Right atrium auricular region (tissue), 2 donors: Measurements from ENCODE around the gene MANF. TPM values are rescaled to one million over a fixed set of nuclear protein-coding genes. Genes with fewer than 3 reads are reported as not detected.

Source experiments
- DNase-seq: peaks from one replicate; pipeline ENCODE4 v3.0.0-alpha.2; 2019; ENCODE audit warnings: low spot score
- H3K27ac ChIP-seq, 2 donors: fragments of 200-600 bp; sonication (generic); 1 replicate in 1 of 2; 2 replicates in 1 of 2; pipeline ENCODE4 v1.5.1; 2016 to 2019
- H3K27me3 ChIP-seq, 2 donors: fragments of 200-600 bp; sonication (generic); one replicate each; pipeline versions ENCODE4 v1.5.1 to v1.6.0; 2017 to 2019
- H3K36me3 ChIP-seq: fragments of 200-600 bp; sonication (generic); one replicate; pipeline ENCODE4 v1.5.1; 2016
- H3K4me1 ChIP-seq, 2 donors: fragments of 200-600 bp; sonication (generic); one replicate each; pipeline versions ENCODE4 v1.5.1 to v1.6.0; 2017 to 2019
- H3K4me3 ChIP-seq, 2 donors: fragments of 200-600 bp; sonication (generic); 1 replicate in 1 of 2; 2 replicates in 1 of 2; pipeline ENCODE4 v1.5.1; 2017 to 2019; ENCODE audit warnings: mild to moderate bottlenecking in 1 of 2, moderate library complexity in 1 of 2
- H3K9me3 ChIP-seq, 2 donors: fragments of 200-600 bp; sonication (generic); one replicate each; pipeline ENCODE4 v1.5.1; 2019
- CTCF ChIP-seq, 2 donors: fragments of 200-600 bp; sonication (generic); IDR thresholded peaks; one replicate each; pipeline ENCODE4 v1.5.1; 2019; ENCODE audit warnings: antibody characterized with exemption in 2 of 2
- total RNA-seq, 2 donors: library from RNA; depleted of rRNA; stranded (reverse); fragments of >200 nt; gene quantifications; one replicate each; pipeline ENCODE4 v1.1.0, GENCODE V29; 2016

The MANF gene
- total RNA-seq, 2 donors from 2014 or later: 41.7 to 46.9 TPM

GRCh38 chr3:51354172-51354571, 30.9 kb upstream of the MANF start:
- Histone ChIP-seq H3K4me1 (no peaks in the 10 kb centered on the region), H3K27ac (no peak overlapping the region), H3K9me3 (no peaks in the 10 kb centered on the region), H3K4me3 (no peak overlapping the region), H3K27me3 (no peaks in the 10 kb centered on the region), H3K36me3 (no peaks in the 10 kb centered on the region)
- TF ChIP-seq CTCF (IDR thresholded peaks at IDR 0.05): no peak
- DNase-seq: no peak

- Histone ChIP-seq H3K9me3 (no peaks in the 10 kb centered on the region), H3K4me1 (no peaks in the 10 kb centered on the region), H3K36me3 (no peaks in the 10 kb centered on the region), H3K27me3 (no peaks in the 10 kb centered on the region), H3K27ac (no peak overlapping the region), H3K4me3 (no peak overlapping the region)
- no peak for DNase-seq
- TF ChIP-seq CTCF (IDR thresholded peaks at IDR 0.05): no peak
These were observed 30.1 kb upstream of the MANF start for GRCh38 chr3:51354731-51355615.

- Histone ChIP-seq H3K4me3 (no peak overlapping the region), H3K4me1 (no peaks in the 10 kb centered on the region), H3K27ac (no peak overlapping the region), H3K27me3 (no peaks in the 10 kb centered on the region), H3K36me3 (no peaks in the 10 kb centered on the region), H3K9me3 (no peaks in the 10 kb centered on the region)
- DNase-seq: no peak
- TF ChIP-seq CTCF (IDR thresholded peaks at IDR 0.05): no peak
These were observed 29.1 kb upstream of the MANF start for GRCh38 chr3:51355891-51356578.

GRCh38 chr3:51357856-51358255, 27.2 kb upstream of the MANF start:
- H3K4me1 ChIP-seq: no peaks in the 10 kb centered on the region
- H3K9me3 ChIP-seq: no peaks in the 10 kb centered on the region
- H3K27me3 ChIP-seq: no peaks in the 10 kb centered on the region
- TF ChIP-seq CTCF (IDR thresholded peaks at IDR 0.05): no peak
- no peaks in the 10 kb centered on the region for H3K36me3 ChIP-seq
- no peak overlapping the region for H3K27ac ChIP-seq
- no peak for DNase-seq
- no peak overlapping the region for H3K4me3 ChIP-seq

- Histone ChIP-seq H3K9me3 (no peaks in the 10 kb centered on the region), H3K36me3 (no peaks in the 10 kb centered on the region), H3K4me1 (no peaks in the 10 kb centered on the region), H3K27ac (no peak overlapping the region), H3K27me3 (no peaks in the 10 kb centered on the region), H3K4me3 (no peak overlapping the region)
- no peak for DNase-seq
- TF ChIP-seq CTCF (IDR thresholded peaks at IDR 0.05): no peak
These were observed 26.1 kb upstream of the MANF start for GRCh38 chr3:51358981-51359380.
